Central memory CD8-positive, alpha-beta T cell (primary cell): ENCODE data around the gene GDI1.
"Not testable (repeated sequence)": the region's sequence is repeated elsewhere in the genome, so short reads cannot be mapped to it uniquely, and the experiment has no call there.

Experiments
- ATAC-seq: fragments of 150-1000 bp; cut with Tn5 transposase; replicated peaks from 2 replicates; pipeline ENCODE4 v1.10.0; 2022; ENCODE audit warnings: mild to moderate bottlenecking, moderate FRiP score, moderate number of reproducible peaks; ENCODE audit not compliant: poor library complexity, severe bottlenecking; ENCODE audit errors: extremely low read depth
- DNase-seq, 2 donors: peaks; one replicate each; pipeline ENCODE4 v3.0.0; 2021; ENCODE audit warnings: low spot score in 2 of 2
- H3K27ac Mint-ChIP-seq: one replicate; pipeline ENCODE4 v1.8.0; 2022; ENCODE audit warnings: low read depth, mild to moderate bottlenecking, moderate library complexity, mixed read lengths
- H3K27me3 Mint-ChIP-seq: one replicate; pipeline ENCODE4 v1.8.0; 2022; ENCODE audit warnings: mixed read lengths
- H3K36me3 Mint-ChIP-seq: one replicate; pipeline ENCODE4 v1.8.0; 2022; ENCODE audit warnings: mild to moderate bottlenecking, moderate library complexity, mixed read lengths; ENCODE audit not compliant: insufficient read depth
- H3K4me1 Mint-ChIP-seq: one replicate; pipeline ENCODE4 v1.8.0; 2022; ENCODE audit warnings: mixed read lengths
- H3K4me3 Mint-ChIP-seq: one replicate; pipeline ENCODE4 v1.8.0; 2022; ENCODE audit warnings: mild to moderate bottlenecking, moderate library complexity, mixed read lengths
- H3K9me3 Mint-ChIP-seq: one replicate; pipeline ENCODE4 v1.8.0; 2022; ENCODE audit warnings: mixed read lengths

Gene GDI1

DNA sequence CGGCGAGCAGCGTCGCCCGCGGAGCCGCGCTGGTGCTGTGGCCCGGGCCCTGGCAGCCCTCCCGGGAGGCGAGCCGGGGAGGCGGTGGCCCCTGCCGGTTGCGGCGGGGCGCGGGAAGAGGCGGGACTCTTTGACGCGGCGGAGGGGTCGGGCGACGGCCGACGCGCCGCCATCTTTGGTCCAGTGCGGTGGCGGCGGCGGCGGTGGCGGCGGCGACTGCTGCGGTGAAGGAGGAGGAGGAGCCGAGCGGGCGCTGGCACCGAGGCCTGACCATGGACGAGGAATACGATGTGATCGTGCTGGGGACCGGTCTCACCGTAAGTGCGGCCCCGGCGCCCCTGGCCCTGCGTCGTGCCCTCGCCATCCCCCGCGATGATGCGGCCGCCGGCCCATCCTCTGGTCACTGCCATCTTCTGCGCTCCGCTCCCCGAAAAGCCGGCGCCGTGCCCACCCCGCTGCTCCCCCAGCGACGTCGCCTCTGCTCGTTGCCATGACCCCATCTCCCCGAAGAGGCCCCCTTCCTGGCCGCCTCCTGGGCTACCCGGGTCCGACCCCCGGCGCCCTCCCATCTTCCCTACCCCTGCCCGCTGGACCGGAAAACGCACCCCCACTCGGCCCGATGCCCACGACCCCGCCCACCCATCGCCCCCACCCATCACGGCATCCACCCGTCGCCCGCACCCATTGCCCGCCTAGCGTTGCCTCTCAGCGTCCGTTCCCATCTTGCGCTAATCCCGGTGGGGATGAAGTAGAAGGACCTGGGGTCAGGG is at the start of gene GDI1:
Gene GDI1 (plus strand): TSS at position 172 of the 770 bp plus-strand sequence. CDS start 101 bp downstream, at position 273.
- Mint-ChIP-seq H3K36me3 (peaks cover 24% of the 10 kb centered on the region), H3K27me3 (no peaks in the 10 kb centered on the region), H3K4me1 (peaks cover 17% of the 10 kb centered on the region), H3K4me3 (peak within 1 kb of the TSS; percentile 83), H3K27ac (peak within 1 kb of the TSS; percentile 86), H3K9me3 (no peaks in the 10 kb centered on the region)
- ATAC-seq (peak; percentile 50), DNase-seq (peak; percentile 24 to 42)

DNA sequence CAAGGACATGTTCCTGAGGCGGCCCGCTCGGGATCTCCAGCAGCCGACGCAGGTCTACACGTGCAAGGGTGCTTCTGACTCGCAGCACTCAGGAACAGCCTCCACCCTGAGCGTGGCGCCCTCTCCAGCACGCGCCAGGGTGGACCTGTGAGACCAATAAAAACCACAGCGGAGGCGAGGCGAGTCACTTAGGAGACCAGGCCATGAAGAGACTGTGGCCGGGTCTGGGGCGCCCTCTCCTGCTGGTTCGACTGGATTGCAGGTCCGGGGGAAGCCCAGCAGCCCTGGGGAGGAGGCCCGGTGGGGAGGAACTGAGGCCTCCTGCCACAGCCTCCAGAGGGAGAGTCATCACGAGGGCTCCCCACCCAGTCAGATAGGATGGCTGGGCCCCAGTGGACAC is 48.9 kb upstream of the GDI1 start:
- not testable (repeated sequence) for H3K36me3 Mint-ChIP-seq, H3K27me3 Mint-ChIP-seq, H3K27ac Mint-ChIP-seq, DNase-seq, H3K4me3 Mint-ChIP-seq, H3K9me3 Mint-ChIP-seq, H3K4me1 Mint-ChIP-seq
- ATAC-seq, result peak; percentile 37

DNA sequence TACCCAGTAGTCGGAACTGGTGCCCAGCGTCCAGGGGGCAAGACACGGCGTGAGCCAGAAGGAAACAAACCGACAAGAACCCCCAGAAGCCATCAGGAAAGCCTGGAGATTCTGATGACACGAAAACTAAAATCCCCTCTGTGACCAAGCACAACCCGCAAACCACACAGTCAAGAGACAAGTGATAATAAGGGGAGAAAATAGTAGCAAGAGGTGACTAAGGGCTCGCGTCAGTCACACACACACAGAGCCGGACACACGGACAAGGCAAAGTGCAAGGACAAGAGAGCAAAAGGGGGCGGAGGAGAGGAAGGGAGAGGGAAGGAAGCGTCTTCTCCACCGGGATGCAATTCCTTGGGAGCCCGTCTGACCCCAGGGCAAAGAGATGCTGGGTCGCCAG is 48.3 kb upstream of the GDI1 start:
- not testable (repeated sequence) for H3K9me3 Mint-ChIP-seq, H3K36me3 Mint-ChIP-seq

DNA sequence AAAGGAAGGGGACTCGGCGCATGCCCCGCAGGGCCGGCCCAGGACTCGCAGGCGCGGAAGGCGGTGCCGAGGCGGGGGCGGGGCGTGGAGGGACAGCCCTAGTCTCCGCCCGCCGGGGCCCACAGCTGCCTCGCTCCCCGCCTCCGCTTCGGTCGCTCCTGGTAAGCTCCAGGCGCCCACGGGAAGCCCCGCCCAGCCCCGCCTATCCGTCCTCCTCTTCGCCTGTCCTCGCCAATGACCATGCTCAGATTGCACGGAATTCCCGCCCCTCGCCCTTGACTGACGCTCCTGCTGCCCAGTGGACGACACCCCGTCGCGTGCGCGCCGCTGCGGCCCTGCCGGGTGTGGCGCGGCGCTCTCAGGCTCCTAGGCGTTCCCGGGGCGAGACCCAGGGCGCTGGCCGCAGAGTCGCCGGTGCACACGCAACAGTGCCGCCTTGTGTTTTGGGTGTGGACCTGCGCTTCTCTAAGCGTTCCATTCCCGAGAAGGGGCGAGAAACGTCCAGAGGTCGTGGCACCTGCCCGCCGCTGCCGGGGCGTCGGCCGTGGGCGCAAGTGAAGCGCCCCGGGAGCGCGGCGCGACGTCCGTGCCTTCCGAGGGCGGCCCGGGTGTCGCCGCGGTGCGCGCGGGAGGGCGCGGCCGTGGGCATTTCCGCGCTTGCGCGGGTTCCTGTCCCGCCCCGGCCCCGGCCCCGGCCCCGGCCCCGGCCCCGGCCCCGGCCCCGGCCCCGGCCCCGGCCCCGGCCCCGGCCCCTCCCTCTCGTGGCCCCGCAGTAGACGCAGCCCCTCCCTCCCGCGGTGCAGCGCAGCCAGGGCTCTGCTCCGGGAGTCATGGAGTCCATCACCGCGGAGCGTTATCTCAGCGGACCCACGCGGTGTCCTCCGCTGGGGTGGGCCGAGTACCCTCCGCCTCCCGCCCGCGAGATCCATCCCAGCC is 46.9 kb upstream of the GDI1 start:
- not testable (repeated sequence) for H3K4me1 Mint-ChIP-seq

More for the DNA sequence above, 48.3 kb upstream of the GDI1 start:
- not testable (repeated sequence) for H3K27ac Mint-ChIP-seq, H3K4me1 Mint-ChIP-seq, H3K27me3 Mint-ChIP-seq, DNase-seq, H3K4me3 Mint-ChIP-seq
- peak; percentile 24 for ATAC-seq

DNA sequence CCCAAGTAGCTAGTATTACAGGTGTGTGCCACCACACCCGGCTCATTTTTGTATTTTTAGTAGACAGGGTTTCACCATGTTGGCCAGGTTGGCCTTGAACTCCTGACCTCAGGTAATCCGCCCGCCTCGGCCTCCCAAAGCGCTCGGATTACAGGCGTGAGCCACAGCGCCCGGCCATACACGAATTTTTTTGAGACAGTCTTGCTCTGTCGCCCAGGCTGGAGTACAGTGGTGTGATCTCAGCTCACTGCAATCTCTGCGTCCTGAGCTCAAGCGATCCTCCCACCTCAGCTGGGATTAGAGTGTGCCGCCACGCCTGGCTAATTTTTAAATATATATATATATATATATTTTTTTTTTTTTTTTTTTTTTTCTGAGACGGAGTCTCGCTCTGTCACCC is 40.6 kb upstream of the GDI1 start:
- H3K4me3 Mint-ChIP-seq, H3K9me3 Mint-ChIP-seq, H3K27ac Mint-ChIP-seq, H3K27me3 Mint-ChIP-seq, DNase-seq, ATAC-seq: not testable (repeated sequence)
- Mint-ChIP-seq H3K4me1 (peaks cover 18% of the 10 kb centered on the region), H3K36me3 (peaks cover 38% of the 10 kb centered on the region)

More for the DNA sequence above, 46.9 kb upstream of the GDI1 start:
- H3K36me3 Mint-ChIP-seq, H3K27me3 Mint-ChIP-seq, H3K4me3 Mint-ChIP-seq, H3K9me3 Mint-ChIP-seq, DNase-seq, H3K27ac Mint-ChIP-seq: not testable (repeated sequence)
- ATAC-seq, result peak; percentile 57

DNA sequence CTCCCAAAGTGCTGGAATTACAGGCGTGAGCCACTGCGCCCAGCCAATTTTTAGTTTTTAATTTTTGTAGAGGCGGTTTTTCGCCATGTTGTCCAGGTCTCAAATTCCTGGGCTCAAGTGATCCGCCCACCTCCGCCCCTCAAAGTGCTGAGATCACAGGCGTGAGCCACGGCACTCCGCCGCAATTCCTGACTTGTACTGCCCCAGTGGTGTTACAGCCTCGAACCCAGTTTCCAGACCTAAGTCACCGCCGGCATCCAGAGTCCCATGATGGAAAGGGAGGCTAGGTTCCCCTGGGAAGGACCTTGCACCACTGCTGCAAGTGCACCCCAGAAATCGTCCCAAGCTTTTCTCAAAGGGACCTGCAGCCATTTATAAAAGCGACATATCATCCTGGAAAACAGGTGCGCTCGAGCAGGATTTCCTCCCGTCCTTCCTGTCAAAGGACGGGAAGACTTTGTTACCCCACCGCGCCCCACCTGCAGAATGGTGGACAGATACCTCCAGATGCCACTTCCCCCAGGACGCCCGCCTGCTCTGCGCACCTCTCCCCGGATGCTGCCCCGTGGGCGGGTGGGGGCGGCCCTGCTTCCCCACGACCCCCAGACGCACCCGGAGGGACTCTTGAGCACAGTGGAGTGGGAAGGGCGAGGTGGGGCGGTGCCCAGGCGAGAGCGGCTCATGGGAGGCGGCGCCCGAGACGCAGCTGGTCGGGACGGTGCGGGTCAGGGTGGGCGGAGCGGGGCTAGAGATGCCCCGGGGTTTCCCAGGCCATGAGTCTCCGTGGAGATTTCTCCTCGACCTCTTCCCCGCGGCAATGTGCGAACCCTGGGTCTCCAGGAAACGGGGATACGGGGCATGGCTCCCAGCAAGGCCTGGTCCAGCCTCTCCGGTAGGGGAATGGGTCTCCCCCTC is 39.7 kb upstream of the GDI1 start:
- ATAC-seq (peak; percentile 15), DNase-seq (no peak)
- H3K4me3 Mint-ChIP-seq, result peak overlapping the region; percentile 98
- H3K27me3 Mint-ChIP-seq, result no peaks in the 10 kb centered on the region
- no peaks in the 10 kb centered on the region for H3K9me3 Mint-ChIP-seq
- H3K4me1 Mint-ChIP-seq, result peaks cover 18% of the 10 kb centered on the region
- peaks cover 40% of the 10 kb centered on the region for H3K36me3 Mint-ChIP-seq
- H3K27ac Mint-ChIP-seq, result peak overlapping the region; percentile 99

DNA sequence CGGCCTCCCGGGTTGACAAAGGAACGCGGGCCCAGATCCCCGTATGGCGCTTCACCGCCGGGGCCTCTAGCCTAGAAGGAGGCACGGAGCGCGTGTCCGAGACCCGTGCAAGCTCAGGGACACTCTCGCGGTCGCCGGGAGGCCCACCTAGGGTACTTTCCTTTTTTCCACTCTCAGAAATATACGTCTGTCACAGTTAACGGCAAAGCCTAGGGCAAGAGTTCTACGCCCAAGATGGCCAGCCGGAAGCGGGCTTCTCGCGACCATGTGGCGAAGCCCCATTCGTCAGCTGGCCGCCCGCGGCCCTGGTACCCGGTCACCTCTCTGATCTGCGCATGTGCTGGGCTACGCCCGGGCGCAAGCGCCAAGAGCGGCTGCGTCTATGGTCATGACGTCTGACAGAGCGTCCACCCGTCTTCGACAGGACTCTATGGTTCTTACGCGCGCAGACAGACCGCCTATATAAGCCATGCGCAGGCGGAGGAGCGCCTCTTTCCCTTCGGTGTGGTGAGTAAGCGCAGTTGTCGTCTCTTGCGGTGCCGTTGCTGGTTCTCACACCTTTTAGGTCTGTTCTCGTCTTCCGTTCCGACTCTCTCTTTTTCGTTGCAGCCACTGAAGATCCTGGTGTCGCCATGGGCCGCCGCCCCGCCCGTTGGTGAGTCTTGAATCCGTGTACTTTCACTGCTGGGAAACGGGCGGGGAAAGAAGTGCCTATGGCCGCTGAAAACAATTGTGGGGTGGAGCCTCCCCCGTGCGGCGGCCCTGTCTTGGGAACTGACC is 38.9 kb upstream of the GDI1 start, which contains the start of gene RPL10:
Gene RPL10 (plus strand): TSS at position 490 of the 780 bp plus-strand sequence. CDS start 143 bp downstream, at position 633.
- H3K27me3 Mint-ChIP-seq, result no peaks in the 10 kb centered on the region
- peak within 1 kb of the TSS; percentile 98 for H3K4me3 Mint-ChIP-seq
- H3K27ac Mint-ChIP-seq, result peak within 1 kb of the TSS; percentile 99
- ATAC-seq (peak; percentile 83), DNase-seq (peak; percentile 74 to 89)
- peaks cover 42% of the 10 kb centered on the region for H3K36me3 Mint-ChIP-seq
- peaks cover 18% of the 10 kb centered on the region for H3K4me1 Mint-ChIP-seq
- no peaks in the 10 kb centered on the region for H3K9me3 Mint-ChIP-seq

DNA sequence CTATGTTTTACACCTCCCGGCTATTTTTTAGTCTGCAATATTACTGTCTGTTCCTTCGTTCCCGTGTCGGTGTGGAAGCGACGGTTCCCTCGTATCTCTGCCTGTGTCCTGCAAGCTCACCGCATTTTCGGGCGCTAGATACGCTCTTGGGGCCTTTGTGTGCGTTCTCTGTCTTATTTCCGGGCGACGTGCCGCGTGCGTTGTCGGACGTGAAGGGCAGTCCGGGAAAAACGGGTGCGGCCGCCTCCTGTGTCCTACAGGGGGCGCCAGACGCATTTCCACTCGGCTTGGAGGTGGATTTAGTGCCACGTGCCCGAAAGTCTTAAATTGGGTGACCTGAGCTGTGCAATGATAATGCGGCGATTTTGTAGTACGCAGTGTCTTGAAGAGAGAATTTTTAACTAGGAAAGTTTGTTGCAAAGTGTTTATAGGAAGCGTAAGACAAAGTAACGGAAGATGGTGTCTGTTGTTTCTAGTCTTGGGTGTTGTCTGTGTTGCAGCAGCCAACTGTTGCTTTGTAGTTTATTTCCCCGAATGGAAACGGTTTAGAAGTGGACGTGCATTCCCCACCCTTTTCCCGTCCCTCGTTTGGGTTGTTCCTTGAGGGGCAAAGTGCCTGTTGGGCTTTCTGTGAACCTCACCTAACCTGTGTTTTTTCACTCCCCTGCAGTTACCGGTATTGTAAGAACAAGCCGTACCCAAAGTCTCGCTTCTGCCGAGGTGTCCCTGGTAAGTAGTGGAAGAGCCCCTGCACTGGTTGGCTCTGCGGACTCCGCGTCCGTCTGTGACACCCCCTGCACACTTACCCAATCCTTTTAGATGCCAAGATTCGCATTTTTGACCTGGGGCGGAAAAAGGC is 38.1 kb upstream of the GDI1 start:
- H3K9me3 Mint-ChIP-seq, result no peaks in the 10 kb centered on the region
- H3K4me3 Mint-ChIP-seq, result peak overlapping the region; percentile 98
- DNase-seq (peak; percentile 63 to 76), ATAC-seq (peak; percentile 58)
- no peaks in the 10 kb centered on the region for H3K27me3 Mint-ChIP-seq
- peaks cover 18% of the 10 kb centered on the region for H3K4me1 Mint-ChIP-seq
- peak overlapping the region; percentile 99 for H3K27ac Mint-ChIP-seq
- H3K36me3 Mint-ChIP-seq, result peaks cover 44% of the 10 kb centered on the region

DNA sequence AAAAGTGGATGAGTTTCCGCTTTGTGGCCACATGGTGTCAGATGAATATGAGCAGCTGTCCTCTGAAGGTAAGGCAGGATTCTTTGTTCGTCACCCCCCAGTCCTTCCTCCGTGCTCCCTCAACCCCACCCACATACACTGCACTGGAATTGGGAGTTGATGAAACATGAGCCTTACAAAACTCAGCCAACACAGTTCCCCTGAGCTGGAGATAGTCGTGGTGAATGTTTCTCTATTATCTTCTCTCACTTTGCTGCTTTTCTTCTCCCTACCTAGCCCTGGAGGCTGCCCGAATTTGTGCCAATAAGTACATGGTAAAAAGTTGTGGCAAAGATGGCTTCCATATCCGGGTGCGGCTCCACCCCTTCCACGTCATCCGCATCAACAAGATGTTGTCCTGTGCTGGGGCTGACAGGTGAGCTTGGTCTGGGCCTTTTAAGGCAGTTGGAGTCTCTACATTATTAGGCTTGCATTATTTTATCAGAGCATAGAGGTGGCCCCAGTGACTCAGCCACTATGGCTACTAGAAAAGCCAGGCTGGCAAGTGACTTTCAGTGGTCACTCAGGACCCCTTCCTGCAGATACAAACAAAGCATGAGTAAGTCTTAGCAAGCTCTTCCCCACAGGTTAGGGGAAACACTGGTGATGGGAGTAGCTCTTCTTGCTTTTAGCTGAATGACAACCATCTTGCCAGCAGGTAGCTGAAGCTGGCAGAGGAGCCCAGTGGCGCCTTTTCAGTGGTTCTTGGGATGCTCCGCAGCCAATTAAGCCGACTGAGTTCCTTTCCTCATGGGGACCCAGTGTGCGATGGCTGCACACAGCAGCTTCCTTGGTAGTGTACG is 37.2 kb upstream of the GDI1 start:
- H3K9me3 Mint-ChIP-seq, result no peaks in the 10 kb centered on the region
- no peak for ATAC-seq
- H3K27me3 Mint-ChIP-seq, result no peaks in the 10 kb centered on the region
- H3K4me1 Mint-ChIP-seq, result peaks cover 18% of the 10 kb centered on the region
- H3K4me3 Mint-ChIP-seq, result peak overlapping the region; percentile 98
- H3K27ac Mint-ChIP-seq, result peak overlapping the region; percentile 99
- peaks cover 44% of the 10 kb centered on the region for H3K36me3 Mint-ChIP-seq
- DNase-seq, result no peak

DNA sequence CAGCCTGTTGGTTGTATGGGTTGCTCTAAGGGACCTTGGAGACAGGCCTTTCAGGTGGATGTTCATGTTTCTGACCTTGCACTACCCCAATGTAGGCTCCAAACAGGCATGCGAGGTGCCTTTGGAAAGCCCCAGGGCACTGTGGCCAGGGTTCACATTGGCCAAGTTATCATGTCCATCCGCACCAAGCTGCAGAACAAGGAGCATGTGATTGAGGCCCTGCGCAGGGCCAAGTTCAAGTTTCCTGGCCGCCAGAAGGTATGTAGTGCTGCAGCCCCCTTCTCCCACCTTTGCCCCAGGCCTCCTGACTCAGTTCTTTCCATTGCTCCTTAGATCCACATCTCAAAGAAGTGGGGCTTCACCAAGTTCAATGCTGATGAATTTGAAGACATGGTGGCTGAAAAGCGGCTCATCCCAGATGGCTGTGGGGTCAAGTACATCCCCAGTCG is 36.6 kb upstream of the GDI1 start:
- not testable (repeated sequence) for H3K9me3 Mint-ChIP-seq, DNase-seq

More for the DNA sequence above, 36.6 kb upstream of the GDI1 start:
- not testable (repeated sequence) for ATAC-seq, H3K27me3 Mint-ChIP-seq
- peak overlapping the region; percentile 99 for H3K27ac Mint-ChIP-seq
- peaks cover 18% of the 10 kb centered on the region for H3K4me1 Mint-ChIP-seq
- peaks cover 45% of the 10 kb centered on the region for H3K36me3 Mint-ChIP-seq
- H3K4me3 Mint-ChIP-seq, result peak overlapping the region; percentile 98
